PC-9 (cell line): Measurements from ENCODE around the gene SGTA. TPM values are rescaled to one million over a fixed set of nuclear protein-coding genes. Genes with fewer than 3 reads are reported as not detected.

Experiments
- BruUV-seq: library from RNA; stranded (reverse); fragments of 400-500 nt; replicated peaks from 2 replicates; lab custom pipeline; 2021; lab: Mats Ljungman, UMichigan
- CTCF ChIA-PET: fragments of 300-600 bp; sonication (Branson Sonifier 250); formaldehyde crosslinking; loops from one replicate; lab custom pipeline; 2022; ENCODE audit warnings: antibody characterized with exemption; lab: Charles Lee
- POLR2A ChIA-PET: fragments of 300-600 bp; sonication (Branson Sonifier 250); formaldehyde crosslinking; loops from one replicate; lab custom pipeline; 2022; ENCODE audit warnings: antibody characterized with exemption; ENCODE audit not compliant: unreplicated experiment; lab: Charles Lee
- DNase-seq, 2 experiments: peaks; one replicate each; pipeline versions ENCODE4 v3.0.0 to v3.0.0-alpha.2; 2015 to 2022; ENCODE audit warnings: mixed read lengths in 1 of 2
- H2AFZ ChIP-seq: fragments of 200-600 bp; sonication (generic); 2 replicates; pipeline ENCODE4 v1.8.1; 2017; ENCODE audit warnings: antibody characterized with exemption
- H3F3A ChIP-seq: fragments of 200-600 bp; sonication (generic); 2 replicates; pipeline ENCODE4 v1.8.1; 2017; ENCODE audit warnings: antibody characterized with exemption, mild to moderate bottlenecking, low read depth; ENCODE audit not compliant: insufficient read depth
- H3K27ac ChIP-seq: fragments of 200-600 bp; sonication (generic); 2 replicates; pipeline ENCODE4 v1.6.1; 2016; ENCODE audit warnings: mixed run types
- H3K27me3 ChIP-seq: fragments of 200-600 bp; sonication (generic); 2 replicates; pipeline ENCODE4 v1.6.1; 2016; ENCODE audit warnings: low read depth, mixed run types; ENCODE audit not compliant: insufficient read depth
- H3K36me3 ChIP-seq: fragments of 200-600 bp; sonication (generic); 2 replicates; pipeline ENCODE4 v1.6.1; 2016; ENCODE audit warnings: low read depth, mixed run types
- H3K4me1 ChIP-seq: fragments of 200-600 bp; sonication (generic); replicated peaks from 2 replicates; pipeline ENCODE4 v1.6.1; 2016; ENCODE audit warnings: mixed run types; ENCODE audit not compliant: insufficient read depth
- H3K4me2 ChIP-seq: fragments of 200-600 bp; sonication (generic); 2 replicates; pipeline ENCODE4 v1.6.1; 2017; ENCODE audit warnings: mixed run types
- H3K4me3 ChIP-seq: fragments of 200-600 bp; sonication (generic); 2 replicates; pipeline ENCODE4 v1.6.1; 2016; ENCODE audit warnings: mixed run types
- H3K79me2 ChIP-seq: fragments of 200-600 bp; sonication (generic); 2 replicates; pipeline ENCODE4 v1.6.1; 2017; ENCODE audit warnings: low read depth, mixed run types
- H3K9me2 ChIP-seq: fragments of 200-600 bp; sonication (generic); 2 replicates; pipeline ENCODE4 v1.8.1; 2017; ENCODE audit warnings: mild to moderate bottlenecking; ENCODE audit not compliant: insufficient read depth
- H3K9me3 ChIP-seq: fragments of 200-600 bp; sonication (generic); 2 replicates; pipeline ENCODE4 v1.8.1; 2016; ENCODE audit warnings: low read depth; ENCODE audit not compliant: insufficient read depth
- H4K20me1 ChIP-seq: fragments of 200-600 bp; sonication (generic); 2 replicates; pipeline ENCODE4 v1.8.1; 2017; ENCODE audit not compliant: insufficient read depth
- CTCF ChIP-seq: fragments of 200-600 bp; sonication (generic); conservative IDR thresholded peaks from 2 replicates; pipeline ENCODE4 v1.6.1; 2017; ENCODE audit warnings: mixed run types, antibody characterized with exemption, mild to moderate bottlenecking, moderate library complexity
- EZH2 ChIP-seq: fragments of 200-600 bp; sonication (generic); IDR thresholded peaks from 2 replicates; pipeline ENCODE4 v1.8.0; 2017; ENCODE audit warnings: antibody characterized with exemption, low read depth
- intact Hi-C: fragments of 100-400 bp; cut with micrococcal nuclease; formaldehyde crosslinking; loops from one replicate; pipeline ENCODE4 v1.10.0; 2022; ENCODE audit not compliant: unreplicated experiment
- total RNA-seq: library from RNA; stranded (reverse); gene quantifications from 2 replicates; pipeline ENCODE4 v1.2.3, GENCODE V29; 2021

Gene SGTA
- total RNA-seq, 1 experiment from 2014 or later, result 40.7 TPM

DNA sequence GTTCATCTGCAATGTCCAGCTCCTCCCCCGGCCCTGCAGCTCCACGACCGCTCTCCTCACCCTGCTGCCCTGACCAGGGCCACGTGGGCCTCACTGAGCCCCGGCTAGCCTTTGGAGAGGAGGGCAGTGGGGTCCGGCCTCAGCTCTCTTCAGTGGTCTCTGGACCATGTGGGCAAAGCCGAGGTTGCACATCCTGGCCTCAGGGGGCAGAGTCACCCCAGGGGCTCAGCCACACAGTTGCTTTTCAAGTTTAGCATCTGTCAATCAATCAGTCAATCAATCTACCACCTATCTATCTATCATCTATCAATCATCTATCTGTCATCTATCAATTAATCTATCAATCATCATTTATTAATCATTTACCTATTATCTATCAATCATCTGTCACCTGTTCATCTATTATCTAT, 58.9 kb downstream of the SGTA start:
- TF ChIP-seq EZH2 (no peak), CTCF (no peak)
- H3K27me3 ChIP-seq, result peaks cover 22% of the 10 kb centered on the region; the same call in 1 of the 2 replicates
- H3K9me3 ChIP-seq, result no peaks in the 10 kb centered on the region
- no peaks in the 10 kb centered on the region for H4K20me1 ChIP-seq
- ChIA-PET POLR2A (no interaction called here), CTCF (no interaction called here)
- no peak overlapping the region for H2AFZ ChIP-seq
- H3K4me1 ChIP-seq, result peaks cover 25% of the 10 kb centered on the region; the same call in 1 of the 2 replicates
- H3F3A ChIP-seq, result peaks cover 8% of the 10 kb centered on the region; the same call in 1 of the 2 replicates
- H3K36me3 ChIP-seq, result no peaks in the 10 kb centered on the region
- no peak for DNase-seq
- no peak overlapping the region for H3K27ac ChIP-seq
- no peak overlapping the region for H3K4me2 ChIP-seq
- no peaks in the 10 kb centered on the region for H3K9me2 ChIP-seq
- no peak overlapping the region for H3K4me3 ChIP-seq
- no peaks in the 10 kb centered on the region for H3K79me2 ChIP-seq
- intact Hi-C loops, result no loop called here
- no TSS peak for BruUV-seq

GRCh38 chr19:2723747-2724146, 59.3 kb downstream of the SGTA start:
- Histone ChIP-seq H3K4me3 (no peak overlapping the region), H3K4me1 (peaks cover 25% of the 10 kb centered on the region; the same call in 1 of the 2 replicates), H3F3A (peaks cover 8% of the 10 kb centered on the region; the same call in 1 of the 2 replicates), H3K4me2 (no peak overlapping the region), H3K27ac (no peak overlapping the region), H4K20me1 (no peaks in the 10 kb centered on the region), H3K79me2 (no peaks in the 10 kb centered on the region), H3K36me3 (no peaks in the 10 kb centered on the region), H3K9me3 (no peaks in the 10 kb centered on the region), H3K9me2 (no peaks in the 10 kb centered on the region), H2AFZ (no peak overlapping the region), H3K27me3 (peaks cover 26% of the 10 kb centered on the region)
- no TSS peak for BruUV-seq
- DNase-seq, result no peak
- intact Hi-C loops, result no loop called here
- CTCF ChIA-PET, result no interaction called here
- TF ChIP-seq CTCF (no peak), EZH2 (no peak)
- POLR2A ChIA-PET, result no interaction called here

DNA sequence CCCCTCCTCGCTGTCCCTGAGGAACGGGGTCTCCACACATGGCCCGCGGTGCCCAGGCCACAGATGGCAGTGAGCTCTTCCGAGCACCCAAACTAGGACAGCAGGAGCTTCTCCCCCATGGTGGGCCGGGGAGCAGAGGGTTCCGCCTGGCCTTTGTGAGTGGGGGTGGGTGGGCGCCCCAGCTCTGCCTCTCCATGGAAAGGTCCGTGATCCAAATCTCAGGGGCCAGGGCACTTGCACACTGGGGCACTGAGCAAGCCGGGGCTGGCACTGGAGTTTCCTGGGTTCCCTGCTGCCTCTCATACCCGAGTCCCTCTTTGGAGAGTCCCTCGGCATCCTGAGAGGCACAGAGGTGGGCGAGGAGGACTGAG, 59.7 kb downstream of the SGTA start:
- no peak overlapping the region for H3K4me3 ChIP-seq
- POLR2A ChIA-PET, result no interaction called here

More for the DNA sequence above, 59.7 kb downstream of the SGTA start:
- no peaks in the 10 kb centered on the region for H4K20me1 ChIP-seq
- peaks cover 27% of the 10 kb centered on the region for H3K27me3 ChIP-seq
- CTCF ChIA-PET, result no interaction called here
- H3K9me2 ChIP-seq, result no peaks in the 10 kb centered on the region
- BruUV-seq, result no TSS peak
- H3K9me3 ChIP-seq, result no peaks in the 10 kb centered on the region
- H3K79me2 ChIP-seq, result no peaks in the 10 kb centered on the region
- H3K27ac ChIP-seq, result no peak overlapping the region
- H3F3A ChIP-seq, result peaks cover 8% of the 10 kb centered on the region; the same call in 1 of the 2 replicates
- H3K36me3 ChIP-seq, result no peaks in the 10 kb centered on the region
- peaks cover 25% of the 10 kb centered on the region; the same call in 1 of the 2 replicates for H3K4me1 ChIP-seq
- TF ChIP-seq EZH2 (no peak), CTCF (no peak)
- intact Hi-C loops, result no loop called here
- no peak for DNase-seq
- H2AFZ ChIP-seq, result no peak overlapping the region
- peak overlapping the region; percentile 50 for H3K4me2 ChIP-seq
